GM10266 (cell line): Measurements from ENCODE around the gene RAD51B.
"Not testable (repeated sequence)": the region's sequence is repeated elsewhere in the genome, so short reads cannot be mapped to it uniquely, and the experiment has no call there.

Experiments
- DNase-seq: peaks from one replicate; pipeline ENCODE4 v3.0.0; 2012; ENCODE audit errors: extremely low spot score
- TF ChIP-seq, protein P1 (sequence below): IDR thresholded peaks from 2 replicates; pipeline ENCODE4 v1.5.1; 2012; ENCODE audit warnings: mild to moderate bottlenecking, low read depth; ENCODE audit not compliant: control insufficient read depth, insufficient read depth; ENCODE audit errors: missing control alignments

The RAD51B gene

DNA sequence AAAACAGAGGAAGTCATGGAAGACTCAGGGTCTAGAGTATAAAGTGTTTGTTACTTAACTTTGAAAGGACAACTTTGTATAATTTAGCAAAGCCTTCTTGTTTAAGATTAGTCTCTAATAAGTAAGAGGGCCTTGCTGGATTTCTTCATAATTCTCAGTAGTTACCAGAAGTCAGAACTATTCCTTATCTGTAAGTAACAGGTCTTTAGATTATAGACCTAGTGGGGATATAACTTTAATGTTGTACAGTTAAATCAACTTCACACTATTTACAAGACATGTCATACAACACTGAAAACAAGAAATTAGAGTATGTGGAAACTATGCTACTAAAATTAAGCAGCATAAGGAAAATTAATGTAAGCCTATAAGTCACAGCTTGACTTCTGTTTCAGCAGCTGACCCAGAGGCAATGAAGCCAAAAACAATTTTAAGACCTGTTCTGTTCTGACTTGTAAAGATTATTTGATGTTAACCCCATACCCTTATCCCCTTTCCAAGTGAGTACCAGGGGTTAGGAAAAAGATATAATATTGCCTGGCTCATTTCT, 398.3 kb downstream of the RAD51B start:
- DNase-seq = no peak
- TF ChIP-seq, protein P1, sequence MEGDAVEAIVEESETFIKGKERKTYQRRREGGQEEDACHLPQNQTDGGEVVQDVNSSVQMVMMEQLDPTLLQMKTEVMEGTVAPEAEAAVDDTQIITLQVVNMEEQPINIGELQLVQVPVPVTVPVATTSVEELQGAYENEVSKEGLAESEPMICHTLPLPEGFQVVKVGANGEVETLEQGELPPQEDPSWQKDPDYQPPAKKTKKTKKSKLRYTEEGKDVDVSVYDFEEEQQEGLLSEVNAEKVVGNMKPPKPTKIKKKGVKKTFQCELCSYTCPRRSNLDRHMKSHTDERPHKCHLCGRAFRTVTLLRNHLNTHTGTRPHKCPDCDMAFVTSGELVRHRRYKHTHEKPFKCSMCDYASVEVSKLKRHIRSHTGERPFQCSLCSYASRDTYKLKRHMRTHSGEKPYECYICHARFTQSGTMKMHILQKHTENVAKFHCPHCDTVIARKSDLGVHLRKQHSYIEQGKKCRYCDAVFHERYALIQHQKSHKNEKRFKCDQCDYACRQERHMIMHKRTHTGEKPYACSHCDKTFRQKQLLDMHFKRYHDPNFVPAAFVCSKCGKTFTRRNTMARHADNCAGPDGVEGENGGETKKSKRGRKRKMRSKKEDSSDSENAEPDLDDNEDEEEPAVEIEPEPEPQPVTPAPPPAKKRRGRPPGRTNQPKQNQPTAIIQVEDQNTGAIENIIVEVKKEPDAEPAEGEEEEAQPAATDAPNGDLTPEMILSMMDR = no peak

DNA sequence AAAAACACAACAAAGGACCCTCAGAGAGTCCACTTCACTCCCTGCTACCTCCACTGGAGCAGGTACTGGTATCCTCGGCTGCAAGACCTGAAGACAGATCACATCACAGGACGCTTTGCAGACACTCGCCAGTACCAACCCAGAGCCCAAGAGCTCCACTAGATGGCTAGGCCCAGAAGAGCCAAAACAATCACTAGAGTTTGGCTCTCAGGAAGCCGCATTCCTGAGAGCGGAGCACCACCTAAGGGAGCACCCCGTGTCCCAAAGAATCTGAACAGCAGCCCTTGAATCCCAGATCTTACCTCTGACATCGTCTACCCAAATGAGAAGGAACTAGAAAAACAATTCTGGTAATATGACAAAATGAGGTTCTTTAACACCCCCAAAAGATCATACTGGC, 399.8 kb downstream of the RAD51B start:
- TF ChIP-seq, protein P1 = no peak
- DNase-seq = no peak

DNA sequence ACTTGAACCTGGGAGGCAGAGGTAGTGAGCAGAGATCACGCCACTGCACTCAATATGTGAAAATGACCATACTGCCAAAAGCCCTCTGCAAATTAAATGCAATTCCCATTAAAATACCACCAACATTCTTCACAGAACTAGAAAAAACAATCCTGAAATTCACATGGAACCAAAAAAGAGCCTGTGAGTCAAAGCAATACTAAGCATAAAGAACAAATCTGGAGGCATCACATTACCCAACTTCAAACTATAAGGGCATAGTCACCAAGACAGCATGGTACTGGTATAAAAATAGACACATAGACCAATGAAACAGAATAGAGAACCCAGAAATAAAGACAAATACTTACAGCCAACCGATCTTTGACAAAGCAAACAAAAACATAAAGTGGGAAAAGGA, 401.5 kb downstream of the RAD51B start:
- DNase-seq = not testable (repeated sequence)

DNA sequence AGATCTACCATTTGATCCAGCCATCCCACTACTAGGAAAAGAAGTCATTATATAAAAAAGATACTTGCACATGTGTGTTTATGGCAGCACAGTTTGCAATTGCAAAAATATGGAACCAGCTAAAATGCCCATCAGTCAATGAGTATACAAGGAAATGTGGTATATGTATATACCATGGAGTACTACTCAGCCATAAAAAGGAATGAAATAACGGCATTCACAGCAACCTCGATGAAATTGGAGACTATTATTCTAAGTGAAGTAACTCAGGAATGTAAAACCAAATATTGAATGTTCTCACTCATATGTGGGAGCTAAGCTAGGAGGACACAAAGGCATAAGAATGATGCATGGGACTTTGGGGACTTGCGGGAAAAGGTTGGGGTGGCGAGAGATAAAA, 402.6 kb downstream of the RAD51B start:
- TF ChIP-seq, protein P1 = no peak
- DNase-seq = no peak

DNA sequence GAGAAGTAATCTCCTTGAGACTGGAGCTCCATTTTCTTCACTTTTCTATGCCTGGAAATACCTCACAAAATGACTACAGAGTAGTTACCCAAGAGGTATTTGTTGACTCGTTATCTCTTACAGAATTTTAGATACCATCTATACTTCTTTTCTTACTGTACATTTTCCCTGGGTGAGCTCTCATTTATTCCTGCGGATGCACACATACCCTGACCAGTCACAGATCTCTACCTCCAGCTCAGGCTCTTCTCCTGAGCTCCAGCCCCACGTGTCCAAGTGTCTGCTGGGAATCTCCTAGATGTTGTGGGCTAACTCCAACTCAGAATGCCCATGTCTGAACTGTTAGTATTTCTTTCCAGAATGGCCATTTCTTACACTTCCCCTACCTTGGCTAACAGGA, 403.1 kb downstream of the RAD51B start:
- DNase-seq = no peak
- TF ChIP-seq, protein P1 = no peak

DNA sequence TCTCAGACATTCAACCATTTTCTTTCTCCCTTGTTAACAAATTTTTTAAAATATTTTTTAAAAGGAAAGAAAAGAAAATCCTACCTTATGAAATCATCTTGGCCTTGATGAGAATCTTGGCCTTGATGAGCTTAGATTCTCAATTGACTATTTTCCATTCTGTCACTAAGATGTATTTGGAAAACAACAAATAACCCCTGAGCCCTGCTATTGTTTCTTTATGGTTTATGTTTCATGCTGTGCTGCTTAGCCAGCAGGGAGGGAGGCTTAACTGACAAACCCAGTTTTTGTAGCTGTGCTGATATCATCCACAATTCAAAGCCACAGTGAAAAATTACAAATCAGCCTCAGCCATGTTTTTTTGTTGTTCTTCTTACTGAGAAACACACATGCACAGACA, 404.1 kb downstream of the RAD51B start:
- no peak for DNase-seq
- TF ChIP-seq, protein P1 = no peak

DNA sequence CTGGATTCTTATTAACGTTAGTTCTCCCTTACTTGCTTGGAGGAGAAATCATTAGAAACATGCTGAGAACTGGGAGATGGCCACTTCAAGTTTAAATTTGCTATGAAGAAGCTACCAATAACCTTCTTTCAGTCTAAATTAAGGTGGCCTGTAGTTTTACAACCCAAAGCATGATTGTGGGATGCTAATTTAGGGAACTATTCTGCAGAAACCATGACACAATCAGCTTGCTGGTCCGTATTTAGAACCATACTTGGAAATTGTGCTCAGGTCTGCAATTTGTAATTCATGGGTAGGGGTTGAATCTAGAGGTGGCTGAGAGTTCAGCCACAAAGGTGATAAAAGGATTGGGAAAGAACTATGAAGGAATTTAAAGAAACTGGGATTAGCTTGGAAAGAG, 405.7 kb downstream of the RAD51B start:
- DNase-seq = no peak
- TF ChIP-seq, protein P1 = no peak

DNA sequence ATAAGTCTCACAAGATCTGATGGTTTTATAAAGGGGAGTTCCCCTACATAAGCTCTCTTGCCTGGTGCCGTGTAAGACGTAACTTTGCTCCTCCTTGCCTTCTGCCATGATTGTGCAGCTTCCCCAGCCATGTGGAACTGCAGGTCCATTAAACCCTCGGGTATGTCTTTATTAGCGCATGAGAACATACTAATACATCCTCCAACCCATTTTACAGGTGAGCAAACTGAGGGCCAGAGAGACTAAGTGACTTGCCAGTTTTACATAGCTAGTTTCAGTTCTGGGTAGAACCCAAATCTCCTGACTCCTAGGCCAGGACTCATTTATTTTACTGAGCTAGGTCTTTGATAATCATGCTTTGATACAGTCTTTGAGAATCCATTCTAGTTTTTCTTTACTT, 406.9 kb downstream of the RAD51B start:
- TF ChIP-seq, protein P1 = no peak
- no peak for DNase-seq
